Smooth muscle cell of the brain vasculature (primary cell): ENCODE results near the gene PSORS1C1.
"Not testable (repeated sequence)": the region's sequence is repeated elsewhere in the genome, so short reads cannot be mapped to it uniquely, and the experiment has no call there.

Experiments
- DNase-seq: peaks from one replicate; pipeline ENCODE4 v3.0.0-alpha.2; 2012; ENCODE audit warnings: low read depth, low spot score

Gene PSORS1C1

DNA sequence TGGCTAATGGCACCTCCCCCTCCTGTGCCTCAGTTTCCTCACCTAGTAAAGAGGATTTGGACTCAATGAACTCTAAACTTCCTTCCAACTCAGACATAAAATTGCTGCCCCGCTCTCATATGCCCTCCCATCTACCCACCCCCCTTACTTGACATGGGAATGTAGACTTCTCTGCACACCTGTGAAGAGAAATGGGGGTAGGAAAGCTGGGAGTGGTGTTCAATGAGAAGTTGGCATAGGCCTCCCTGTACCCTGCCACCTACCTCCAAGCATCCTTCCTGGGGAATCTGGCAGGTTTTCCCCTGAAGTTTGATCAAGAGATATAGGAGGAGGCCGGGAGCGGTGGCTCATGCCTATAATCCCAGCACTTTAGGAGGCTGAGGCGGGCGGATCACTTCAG lies 59.8 kb downstream of the PSORS1C1 start:
- no peak for DNase-seq

DNA sequence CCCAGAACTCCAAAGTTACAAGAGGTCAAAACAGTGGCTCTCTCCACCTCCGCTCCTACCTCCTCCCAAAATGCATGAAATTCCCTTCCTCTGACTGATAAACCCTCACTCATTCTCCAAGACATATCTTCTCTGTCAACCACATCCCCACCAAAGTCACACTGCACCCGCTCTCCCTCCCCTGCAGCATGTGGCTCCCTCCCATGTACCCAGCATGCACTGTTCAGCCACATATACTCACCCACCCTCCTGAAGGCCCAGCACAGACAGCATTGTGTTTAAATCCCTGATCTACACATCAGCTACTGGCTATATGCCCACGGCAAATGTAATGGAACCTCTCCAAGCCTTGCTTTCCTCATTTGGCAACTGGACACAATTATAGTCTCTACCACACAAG lies 61.4 kb downstream of the PSORS1C1 start:
- DNase-seq, result no peak

DNA sequence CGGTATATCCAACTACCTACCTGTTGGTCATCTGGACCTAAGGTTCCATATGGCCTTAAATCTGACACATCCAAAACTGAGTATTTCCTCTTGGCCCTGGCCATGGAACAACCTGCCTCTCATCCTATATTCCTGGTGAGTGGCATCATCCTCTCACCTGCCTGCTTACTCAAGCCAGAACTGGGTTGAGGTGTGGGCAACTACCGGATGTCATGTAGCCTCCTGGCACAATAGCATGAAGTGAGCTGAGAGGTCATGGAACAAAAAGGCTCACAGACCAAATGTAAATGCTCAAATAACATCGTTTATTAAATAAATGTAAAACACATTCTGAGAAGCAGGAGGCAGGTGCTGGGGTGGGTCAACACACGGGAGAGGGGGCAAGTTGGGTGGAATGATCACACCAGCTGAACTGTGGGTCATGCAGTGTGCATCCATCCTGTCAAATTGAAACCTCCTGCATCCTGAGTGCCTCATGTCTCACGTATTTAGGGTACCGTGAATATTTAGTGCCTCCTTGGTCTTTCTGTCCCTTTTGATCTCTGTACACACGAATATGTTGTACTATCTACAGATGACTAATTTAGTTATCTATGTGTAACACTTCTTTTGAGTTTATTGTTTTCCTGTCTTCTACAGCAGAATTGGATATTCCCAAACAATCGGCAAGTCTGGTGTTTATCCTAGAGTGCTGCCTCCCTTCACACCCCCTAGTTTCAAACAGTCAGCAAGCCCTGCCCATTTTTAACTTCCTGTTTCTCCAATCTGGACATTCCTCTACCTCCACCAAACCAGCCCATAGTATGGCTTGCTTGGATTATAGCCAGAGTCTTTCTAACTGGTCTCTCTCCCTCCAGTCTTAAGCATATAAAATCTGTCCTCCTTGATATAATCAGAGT lies 63.8 kb downstream of the PSORS1C1 start:
- no peak for DNase-seq

DNA sequence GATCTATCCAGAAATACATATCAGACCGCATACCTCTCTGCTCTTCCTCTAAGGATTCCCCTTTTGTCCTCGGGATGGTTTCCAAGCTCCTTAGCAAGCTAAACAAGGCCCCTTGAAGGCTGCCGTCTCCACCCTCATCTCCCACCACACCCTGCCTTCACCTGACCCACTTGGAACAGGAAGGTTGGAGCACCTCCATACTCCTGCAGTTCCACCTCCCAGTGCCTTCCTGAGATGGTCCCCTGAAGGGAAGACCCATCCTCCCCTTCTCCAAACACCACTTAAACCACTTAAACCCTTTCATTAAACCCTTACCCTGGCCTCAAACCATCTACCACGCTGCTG lies 64.4 kb downstream of the PSORS1C1 start:
- no peak for DNase-seq

DNA sequence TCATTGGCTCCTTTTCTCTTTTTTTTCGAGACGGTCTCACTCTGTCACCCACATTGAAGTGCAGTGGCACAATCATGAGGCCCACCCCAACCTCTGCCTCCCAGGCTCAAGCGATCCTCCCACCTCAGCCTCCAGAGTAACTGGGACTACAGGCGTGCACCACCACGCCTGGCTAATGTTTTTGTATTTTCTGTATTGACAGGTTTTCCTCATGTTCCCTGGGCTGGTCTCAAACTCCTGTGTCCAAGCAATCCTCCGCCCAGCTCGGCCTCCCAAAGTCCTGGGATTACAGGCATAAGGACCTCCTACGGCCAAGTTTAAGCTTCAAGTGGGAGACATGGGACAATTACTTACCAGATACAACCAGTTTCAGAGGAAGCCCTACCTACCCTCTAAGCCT lies 65.3 kb downstream of the PSORS1C1 start:
- no peak for DNase-seq

DNA sequence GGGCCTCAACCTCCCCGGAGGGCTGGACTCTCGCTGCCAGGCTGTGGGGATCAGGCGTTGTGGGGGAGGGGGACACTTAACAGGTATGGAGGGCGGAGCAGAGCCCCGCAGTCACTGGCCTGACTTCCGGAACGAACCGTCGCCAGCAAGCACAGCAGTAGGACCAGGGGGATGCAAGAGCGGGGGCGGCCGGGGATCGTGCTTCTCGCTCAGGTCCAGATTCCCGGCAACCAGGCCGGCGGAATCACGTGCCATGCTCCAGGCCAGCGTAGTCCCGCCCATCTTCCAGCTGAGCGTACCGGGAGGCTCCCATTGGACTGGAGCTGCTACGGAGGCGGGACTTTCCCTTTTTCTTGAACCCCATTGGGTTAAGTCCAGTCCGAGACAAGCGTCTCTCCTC lies 65.9 kb downstream of the PSORS1C1 start:
- DNase-seq, result no peak

DNA sequence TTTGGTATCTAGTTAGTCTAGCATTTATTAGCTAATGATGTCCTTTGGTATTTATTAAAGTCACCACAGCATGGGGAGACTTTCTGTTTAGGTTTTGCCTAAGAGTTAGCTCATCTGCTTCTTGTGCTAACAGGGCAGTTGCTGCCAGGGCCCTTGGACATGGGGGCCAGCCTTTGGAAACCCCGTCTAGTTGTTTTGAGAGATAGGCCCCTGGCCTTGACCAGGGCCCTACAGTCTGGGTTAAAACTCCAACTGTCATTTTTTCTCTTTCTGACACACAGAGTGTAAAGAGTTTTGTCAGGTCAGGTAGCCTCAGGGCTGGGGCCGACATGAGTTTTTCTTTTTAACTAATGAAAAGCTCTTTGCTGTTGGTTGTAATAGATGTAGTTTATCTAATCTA lies 68.7 kb downstream of the PSORS1C1 start:
- not testable (repeated sequence) for DNase-seq

DNA sequence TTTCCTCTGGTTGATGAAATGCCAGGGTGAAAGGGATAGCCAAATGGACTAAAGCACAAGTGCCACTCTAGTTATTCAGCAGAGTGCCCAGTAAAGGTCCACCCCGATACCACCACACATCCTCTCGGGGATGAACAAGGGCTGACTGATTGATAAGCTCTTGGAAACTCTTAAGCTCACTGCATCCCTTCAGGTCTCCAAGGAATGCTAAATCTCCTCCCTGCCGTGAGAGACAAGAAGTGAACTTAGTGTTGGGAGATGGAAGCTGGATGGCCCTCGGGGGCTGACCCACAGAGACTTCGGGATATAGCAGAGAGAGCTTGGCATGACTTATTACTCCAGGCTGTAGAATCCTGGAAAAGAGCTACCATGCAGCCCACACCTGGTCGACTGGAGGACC lies 69.3 kb downstream of the PSORS1C1 start:
- DNase-seq, result not testable (repeated sequence)

DNA sequence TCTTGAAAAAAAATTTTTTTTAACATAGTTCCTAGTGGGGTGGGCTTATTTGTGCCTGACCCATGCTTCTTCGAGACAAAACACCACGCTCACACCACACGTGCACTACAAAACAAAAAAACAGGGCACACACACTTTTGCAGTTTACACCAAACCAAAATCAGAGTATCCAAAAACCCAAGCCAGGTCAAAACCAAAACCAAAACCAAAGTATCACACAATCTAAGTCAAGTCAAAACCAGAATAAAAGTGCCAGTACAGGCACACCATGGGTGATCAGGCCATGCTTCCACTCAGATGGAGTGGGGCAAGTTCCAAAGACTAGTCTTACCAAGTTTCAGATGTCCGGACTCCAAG lies 71.1 kb downstream of the PSORS1C1 start:
- not testable (repeated sequence) for DNase-seq

DNA sequence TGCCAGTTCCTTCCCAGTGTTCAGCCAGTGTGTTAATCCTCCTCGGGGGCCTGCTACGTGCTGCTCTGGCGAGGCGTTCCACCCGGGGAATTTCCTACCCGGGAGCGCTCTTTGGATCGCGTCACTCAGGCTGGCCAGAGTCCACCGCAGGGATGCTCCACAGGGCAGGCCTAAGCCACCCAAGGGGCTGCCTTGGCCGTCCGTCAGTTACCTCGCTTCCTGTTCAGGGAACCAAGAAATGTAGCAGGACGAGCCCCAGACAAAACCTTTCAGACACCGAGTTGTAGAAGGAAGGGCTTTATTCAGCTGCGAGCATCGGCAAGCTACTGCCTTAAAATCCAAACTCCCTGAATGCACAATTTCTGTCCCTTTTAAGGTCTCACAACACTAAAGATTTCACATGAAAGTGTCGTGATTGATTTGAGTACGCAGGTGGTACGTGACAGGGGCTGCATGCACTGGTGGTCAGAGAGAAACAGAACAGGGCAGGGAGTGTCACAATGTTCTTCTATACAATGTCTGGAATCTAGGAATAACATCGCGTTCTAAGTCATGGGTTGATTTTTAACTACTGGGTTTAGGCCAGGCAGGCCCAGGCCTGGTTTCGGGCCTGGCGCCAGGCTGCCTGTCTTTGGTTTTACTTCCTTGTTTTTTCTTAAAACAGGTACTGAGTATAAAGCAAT lies 71.6 kb downstream of the PSORS1C1 start:
- no peak for DNase-seq

DNA sequence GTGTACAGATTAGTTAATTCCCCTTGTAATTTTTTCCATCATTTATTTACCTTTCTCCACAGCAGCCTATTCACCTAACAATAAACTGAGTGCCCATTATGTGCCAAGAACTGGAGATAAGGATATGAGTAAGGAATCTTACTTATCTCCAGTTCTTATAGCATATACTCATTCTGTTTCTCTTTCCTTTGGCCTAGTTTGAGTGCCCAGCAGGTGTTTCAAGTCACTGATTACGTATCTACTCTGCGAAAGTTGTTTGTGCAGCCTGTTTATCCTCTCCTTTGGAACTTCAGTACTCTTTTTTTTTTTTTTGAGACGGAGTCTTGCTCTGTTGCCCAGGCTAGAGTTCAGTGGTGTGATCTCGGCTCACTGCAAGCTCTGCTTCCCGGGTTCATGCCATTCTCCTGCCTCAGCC lies 73.2 kb downstream of the PSORS1C1 start:
- no peak for DNase-seq

DNA sequence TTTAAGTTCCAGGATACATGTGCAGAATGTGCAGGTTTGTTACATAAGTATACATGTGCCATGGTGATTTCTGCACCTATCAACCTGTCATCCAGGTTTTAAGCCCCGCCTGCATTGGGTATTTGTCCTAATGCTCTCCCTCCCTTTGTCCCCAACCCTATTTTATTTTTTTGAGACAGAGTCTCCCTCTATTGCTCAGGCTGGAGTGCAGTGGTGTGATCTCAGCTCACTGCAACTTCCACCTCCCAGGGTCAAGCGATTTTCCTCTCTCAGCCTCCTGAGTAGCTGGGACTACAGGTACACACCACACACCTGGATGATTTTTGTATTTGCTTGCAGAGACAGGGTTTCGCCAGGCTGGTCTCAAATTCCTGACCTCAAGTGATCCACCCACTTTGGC lies 74.6 kb downstream of the PSORS1C1 start:
- not testable (repeated sequence) for DNase-seq
